GM12891 (cell line): Measurements from ENCODE around the gene ZNF689.

ENCODE experiments used
- PAX5 ChIP-seq: IDR thresholded peaks from 2 replicates; pipeline ENCODE4 v1.6.1; 2011; ENCODE audit warnings: low read length, moderate library complexity, mild to moderate bottlenecking; ENCODE audit not compliant: insufficient read depth, severe bottlenecking
- POLR2A ChIP-seq: IDR thresholded peaks from 2 replicates; pipeline ENCODE4 v1.6.1; 2011; ENCODE audit warnings: low read depth, low read length, control low read depth
- POLR2AphosphoS5 ChIP-seq: IDR thresholded peaks from 2 replicates; pipeline ENCODE4 v1.6.1; 2011; ENCODE audit warnings: low read depth, low read length, control low read depth
- SPI1 ChIP-seq: IDR thresholded peaks from 2 replicates; pipeline ENCODE4 v1.6.1; 2011; ENCODE audit warnings: low read depth, low read length, control low read depth
- TAF1 ChIP-seq: IDR thresholded peaks from 2 replicates; pipeline ENCODE4 v1.6.1; 2011; ENCODE audit warnings: low read depth, low read length, control low read depth

DNA sequence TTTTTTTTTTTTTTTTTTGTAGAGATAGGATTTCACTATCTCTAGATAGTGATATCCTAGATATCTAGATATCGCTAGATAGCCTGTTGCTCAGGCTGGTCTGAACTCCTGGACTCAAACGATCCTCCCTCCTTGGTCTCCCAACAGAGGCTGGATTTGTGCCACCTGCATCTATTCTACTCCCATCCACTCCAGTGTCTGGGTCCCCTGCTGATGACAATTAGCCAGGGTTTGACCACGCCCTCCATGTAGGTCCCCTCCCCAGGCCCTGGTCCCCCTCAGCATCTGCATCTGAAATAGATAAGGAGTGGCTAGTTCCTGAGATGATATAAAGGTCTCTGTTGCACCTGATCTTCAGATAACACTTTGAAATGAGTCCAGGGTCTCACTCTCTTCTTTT lies 40.9 kb downstream of the ZNF689 start:
- TF ChIP-seq TAF1 (no peak), POLR2A (no peak), POLR2AphosphoS5 (no peak), SPI1 (no peak), PAX5 (no peak)
